Suprapubic skin (tissue), 4 donors: ENCODE measurements around the gene BCAP31. TPM values are rescaled to one million over a fixed set of nuclear protein-coding genes. Genes with fewer than 3 reads are reported as not detected.
"Not testable (repeated sequence)": the region's sequence is repeated elsewhere in the genome, so short reads cannot be mapped to it uniquely, and the experiment has no call there.

Experiments
- DNase-seq, 2 donors: peaks; one replicate each; pipeline ENCODE4 v3.0.0-alpha.2; 2019; ENCODE audit warnings: low spot score in 2 of 2
- H3K27ac ChIP-seq: fragments of 200-600 bp; sonication (generic); one replicate; pipeline ENCODE4 v1.5.1; 2019
- H3K27me3 ChIP-seq: fragments of 200-600 bp; sonication (generic); one replicate; pipeline ENCODE4 v1.5.1; 2019
- H3K36me3 ChIP-seq: fragments of 200-600 bp; sonication (generic); one replicate; pipeline ENCODE4 v1.5.1; 2019
- H3K4me1 ChIP-seq: fragments of 200-600 bp; sonication (generic); one replicate; pipeline ENCODE4 v1.5.1; 2019
- H3K4me3 ChIP-seq: fragments of 200-600 bp; sonication (generic); one replicate; pipeline ENCODE4 v1.5.1; 2019; ENCODE audit warnings: mild to moderate bottlenecking
- H3K9me3 ChIP-seq: fragments of 200-600 bp; sonication (generic); one replicate; pipeline ENCODE4 v1.5.1; 2019
- EP300 ChIP-seq: sonication (generic); formaldehyde crosslinking; IDR thresholded peaks from one replicate; pipeline ENCODE4 v1.6.1; 2017; ENCODE audit warnings: antibody characterized with exemption
- POLR2A ChIP-seq, 2 donors: fragments of 450-650 bp; IDR thresholded peaks; one replicate each; pipeline ENCODE4 v1.6.1; 2017; ENCODE audit warnings: antibody characterized with exemption in 2 of 2, mild to moderate bottlenecking in 2 of 2, moderate library complexity in 2 of 2
- POLR2AphosphoS5 ChIP-seq, 3 donors: sonication (generic); formaldehyde crosslinking; IDR thresholded peaks; one replicate each; pipeline ENCODE4 v1.6.1; 2017; ENCODE audit warnings: antibody characterized with exemption in 3 of 3
- WGBS: methylation state at CpG from one replicate; pipeline ENCODE4 v1.1.5; 2018; 5-methylcytosine and 5-hydroxymethylcytosine counted together
- total RNA-seq, 4 donors: library from RNA; depleted of rRNA; stranded (reverse); fragments of >200 nt; gene quantifications; one replicate each; pipeline ENCODE4 v1.1.0, GENCODE V29; 2016
- TF ChIP-seq, protein P1 (sequence below), 2 donors: fragments of 200-600 bp in 1 of 2; fragments of 450-650 bp in 1 of 2; sonication (generic) in 1 of 2; IDR thresholded peaks; one replicate each; pipeline ENCODE4 v1.5.1; 2016 to 2019; ENCODE audit warnings: antibody characterized with exemption in 2 of 2, mild to moderate bottlenecking in 1 of 2, moderate library complexity in 1 of 2

The BCAP31 gene
- total RNA-seq, 4 donors from 2014 or later, result 112 to 170 (median 167) TPM

DNA sequence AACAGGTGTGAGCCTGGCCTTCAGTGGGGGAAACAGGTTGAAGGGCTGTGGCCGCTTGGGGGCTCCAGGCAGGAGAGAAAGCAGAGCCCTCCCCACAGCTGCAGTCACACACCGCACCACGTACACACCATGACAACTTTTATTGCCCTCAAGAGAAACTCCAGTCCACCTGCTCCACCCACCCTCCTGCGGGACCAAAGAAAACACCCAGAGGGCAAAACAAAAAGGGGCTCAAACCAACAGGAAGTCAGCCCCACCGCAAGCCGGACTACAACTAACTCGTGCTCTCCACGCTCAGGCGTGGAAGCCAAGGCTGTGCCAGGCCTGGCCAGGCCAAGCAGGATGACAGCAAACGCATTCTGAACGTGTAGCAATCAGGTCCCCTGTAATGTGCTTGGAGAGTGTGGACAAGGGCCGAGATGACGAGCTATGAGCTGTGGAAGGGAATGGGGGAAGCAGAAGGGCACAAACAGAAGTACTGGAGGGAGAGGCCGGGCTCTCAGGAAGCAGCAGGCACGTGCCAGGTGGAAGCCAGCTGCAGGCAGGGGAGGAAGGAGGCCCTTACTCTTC, 23.7 kb downstream of the BCAP31 start:
- DNase-seq, result no peak
- peak overlapping the region; percentile 60 for H3K27ac ChIP-seq
- H3K4me3 ChIP-seq, result no peak overlapping the region
- H3K36me3 ChIP-seq, result peaks cover 12% of the 10 kb centered on the region
- H3K9me3 ChIP-seq, result no peaks in the 10 kb centered on the region
- peaks cover 35% of the 10 kb centered on the region for H3K4me1 ChIP-seq
- no peaks in the 10 kb centered on the region for H3K27me3 ChIP-seq
- WGBS, result 54% methylated on average over 13 of the region's 15 CpGs
- no peak for TF ChIP-seq POLR2AphosphoS5 (IDR thresholded peaks at IDR 0.05)
- no peak for TF ChIP-seq POLR2A (IDR thresholded peaks at IDR 0.05)
- TF ChIP-seq, protein P1, sequence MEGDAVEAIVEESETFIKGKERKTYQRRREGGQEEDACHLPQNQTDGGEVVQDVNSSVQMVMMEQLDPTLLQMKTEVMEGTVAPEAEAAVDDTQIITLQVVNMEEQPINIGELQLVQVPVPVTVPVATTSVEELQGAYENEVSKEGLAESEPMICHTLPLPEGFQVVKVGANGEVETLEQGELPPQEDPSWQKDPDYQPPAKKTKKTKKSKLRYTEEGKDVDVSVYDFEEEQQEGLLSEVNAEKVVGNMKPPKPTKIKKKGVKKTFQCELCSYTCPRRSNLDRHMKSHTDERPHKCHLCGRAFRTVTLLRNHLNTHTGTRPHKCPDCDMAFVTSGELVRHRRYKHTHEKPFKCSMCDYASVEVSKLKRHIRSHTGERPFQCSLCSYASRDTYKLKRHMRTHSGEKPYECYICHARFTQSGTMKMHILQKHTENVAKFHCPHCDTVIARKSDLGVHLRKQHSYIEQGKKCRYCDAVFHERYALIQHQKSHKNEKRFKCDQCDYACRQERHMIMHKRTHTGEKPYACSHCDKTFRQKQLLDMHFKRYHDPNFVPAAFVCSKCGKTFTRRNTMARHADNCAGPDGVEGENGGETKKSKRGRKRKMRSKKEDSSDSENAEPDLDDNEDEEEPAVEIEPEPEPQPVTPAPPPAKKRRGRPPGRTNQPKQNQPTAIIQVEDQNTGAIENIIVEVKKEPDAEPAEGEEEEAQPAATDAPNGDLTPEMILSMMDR (IDR thresholded peaks at IDR 0.05), result no peak
- TF ChIP-seq EP300, result no peak

DNA sequence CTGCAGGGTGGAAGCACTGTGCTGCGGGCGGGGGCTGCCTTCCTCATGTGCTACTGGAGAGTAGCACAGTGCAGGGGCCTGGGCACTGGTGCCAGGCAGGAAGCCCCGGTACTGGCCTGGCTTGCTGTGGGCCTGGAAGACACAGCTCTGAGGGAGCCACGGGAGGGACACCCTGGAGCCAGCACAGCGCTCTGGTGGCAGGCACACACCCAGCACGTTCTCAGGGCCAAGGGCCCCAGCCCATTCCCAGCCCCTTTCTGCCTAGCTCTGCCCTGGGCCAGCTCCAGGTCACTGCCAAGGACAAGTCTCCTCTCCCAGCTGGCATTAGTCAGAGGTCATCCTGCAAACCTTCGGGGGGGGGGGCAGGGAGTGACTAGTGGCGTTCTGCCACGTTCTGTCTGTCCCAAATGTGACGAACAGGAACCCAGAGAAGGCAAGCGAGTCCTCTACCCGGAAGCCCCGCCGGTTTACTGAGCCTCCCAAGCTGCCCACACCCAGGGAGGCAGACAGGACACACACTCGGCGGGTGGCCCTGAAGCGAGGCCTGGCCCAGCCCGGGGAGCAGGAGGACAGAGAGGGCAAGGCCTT, 24.3 kb downstream of the BCAP31 start:
- H3K9me3 ChIP-seq, DNase-seq, H3K27me3 ChIP-seq, H3K4me3 ChIP-seq: not testable (repeated sequence)
- no CpG with 5 or more reads among the region's 18 CpGs for WGBS
- peaks cover 35% of the 10 kb centered on the region for H3K4me1 ChIP-seq
- H3K36me3 ChIP-seq, result peaks cover 12% of the 10 kb centered on the region
- peak overlapping the region; percentile 60 for H3K27ac ChIP-seq

DNA sequence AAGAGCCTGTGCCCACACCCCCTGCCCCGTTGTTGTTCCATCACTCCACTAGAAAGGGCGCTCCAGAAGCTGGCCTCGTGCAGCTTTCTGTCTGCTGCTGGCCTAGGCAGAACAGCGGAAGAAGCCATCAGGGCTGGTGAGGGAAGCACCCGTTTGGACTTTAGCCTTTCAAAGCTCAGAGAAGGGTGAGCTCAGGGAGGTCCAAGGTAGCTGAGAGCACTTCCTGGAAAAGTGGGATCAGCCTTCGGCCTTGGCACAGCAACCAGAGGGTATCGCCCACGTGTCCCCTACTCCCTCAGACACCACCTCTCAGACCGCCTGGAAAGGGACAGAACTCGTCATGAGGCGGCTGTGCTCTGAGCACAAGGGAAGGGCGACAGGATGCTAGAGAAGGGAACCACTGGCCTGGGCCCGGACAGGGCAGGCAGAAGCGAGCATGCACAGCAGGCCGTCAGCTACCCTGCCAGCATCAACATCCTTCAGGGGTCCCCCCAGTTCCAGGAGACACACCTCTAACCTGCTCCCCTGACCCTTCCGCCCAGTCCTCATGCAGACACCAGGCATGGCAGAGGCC, 24.9 kb downstream of the BCAP31 start:
- DNase-seq, H3K9me3 ChIP-seq, H3K27ac ChIP-seq, H3K27me3 ChIP-seq, H3K4me3 ChIP-seq: not testable (repeated sequence)
- 75% methylated on average over 9 of the region's 16 CpGs for WGBS
- H3K36me3 ChIP-seq, result peaks cover 14% of the 10 kb centered on the region
- peaks cover 31% of the 10 kb centered on the region for H3K4me1 ChIP-seq

DNA sequence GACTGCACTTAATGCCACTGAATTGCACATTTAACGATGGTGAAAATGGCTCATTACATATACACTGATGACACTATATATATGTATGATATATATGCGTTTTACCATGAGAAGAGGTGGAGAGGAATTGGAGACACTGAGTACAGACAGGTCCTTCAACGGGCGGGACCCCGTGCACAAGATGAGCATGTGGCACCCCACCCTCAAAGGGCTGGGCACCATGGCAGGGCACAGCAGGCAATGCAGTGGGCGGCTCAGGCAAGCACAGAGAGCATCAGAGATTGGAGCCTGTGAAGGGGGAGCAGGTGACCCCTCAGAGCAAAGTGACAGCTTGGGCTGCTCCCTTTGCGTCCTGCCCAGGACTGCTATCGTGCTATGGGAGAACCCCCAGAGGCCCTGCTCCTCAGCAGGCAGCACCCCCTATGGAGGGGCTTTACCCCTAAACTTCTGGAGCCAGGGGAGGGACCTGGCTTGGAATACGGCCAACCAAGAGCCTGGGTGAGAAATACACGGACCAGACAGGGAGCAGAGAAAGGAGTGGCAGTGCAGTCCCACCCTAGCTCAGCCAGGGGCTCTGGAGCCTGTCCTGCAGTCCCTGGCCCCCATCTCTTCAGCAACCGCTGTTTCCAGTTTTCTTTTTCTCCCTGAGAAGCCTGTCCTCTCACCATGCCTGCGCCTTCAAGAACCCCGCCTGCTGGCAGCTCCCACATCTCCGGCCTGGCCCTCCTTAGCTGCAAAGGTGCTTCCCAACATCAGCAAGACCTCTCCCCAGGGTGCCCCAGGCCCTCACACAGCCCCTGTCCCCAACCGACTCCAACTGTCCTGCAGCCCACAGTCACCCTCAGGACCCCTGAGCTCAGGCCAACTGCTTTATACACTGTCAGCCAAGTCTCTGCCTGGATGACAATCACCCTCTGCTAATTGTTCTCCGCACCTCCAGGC, 26.0 kb downstream of the BCAP31 start:
- Histone ChIP-seq H3K27ac (no peak overlapping the region), H3K4me3 (no peak overlapping the region), H3K9me3 (no peaks in the 10 kb centered on the region), H3K4me1 (peaks cover 25% of the 10 kb centered on the region), H3K36me3 (peaks cover 14% of the 10 kb centered on the region), H3K27me3 (no peaks in the 10 kb centered on the region)
- 84% methylated on average over 14 of the region's 16 CpGs for WGBS
- TF ChIP-seq, protein P1 (IDR thresholded peaks at IDR 0.05), result no peak
- TF ChIP-seq EP300, result no peak
- no peak for TF ChIP-seq POLR2A (IDR thresholded peaks at IDR 0.05)
- no peak for TF ChIP-seq POLR2AphosphoS5 (IDR thresholded peaks at IDR 0.05)
- DNase-seq, result no peak

DNA sequence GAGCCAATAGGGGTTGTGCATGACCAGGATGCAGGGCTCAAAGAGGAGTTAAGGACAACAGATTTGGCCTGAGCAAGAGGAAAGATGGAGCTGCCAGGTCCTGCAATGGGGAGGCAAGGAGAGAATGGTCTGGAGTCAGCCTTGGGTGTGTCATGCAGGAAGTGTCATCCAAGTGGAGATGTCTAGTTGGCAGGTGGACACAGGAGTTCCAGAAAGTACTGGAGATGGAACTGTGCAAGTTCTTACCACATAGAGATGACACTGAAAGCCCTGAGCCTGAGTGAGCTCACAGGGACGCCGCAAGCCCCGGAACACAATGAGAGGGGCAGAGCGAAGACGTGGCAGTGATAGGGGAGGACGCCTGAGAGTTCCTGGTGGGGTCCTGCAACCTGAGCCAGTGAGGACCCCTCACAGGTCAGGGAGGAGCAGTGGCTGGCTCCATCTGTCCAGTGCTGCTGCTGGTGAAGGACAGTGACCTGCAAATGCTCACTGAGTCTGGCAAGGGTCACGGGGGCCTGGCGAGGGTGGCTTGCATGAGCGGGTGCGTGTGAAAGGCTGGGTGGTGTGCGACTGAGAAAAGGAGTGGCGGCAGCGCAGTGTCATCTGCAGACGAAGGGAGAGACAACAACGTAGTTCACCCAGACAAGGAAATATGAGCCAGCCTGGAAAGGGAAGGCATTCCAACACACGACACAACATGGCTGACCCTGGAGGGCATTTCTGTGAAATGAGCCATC, 27.0 kb downstream of the BCAP31 start:
- peaks cover 12% of the 10 kb centered on the region for H3K36me3 ChIP-seq
- H3K4me3 ChIP-seq, H3K27ac ChIP-seq, DNase-seq, H3K9me3 ChIP-seq, H3K27me3 ChIP-seq: not testable (repeated sequence)
- WGBS, result 70% methylated on average over 16 of the region's 16 CpGs
- peaks cover 24% of the 10 kb centered on the region for H3K4me1 ChIP-seq

DNA sequence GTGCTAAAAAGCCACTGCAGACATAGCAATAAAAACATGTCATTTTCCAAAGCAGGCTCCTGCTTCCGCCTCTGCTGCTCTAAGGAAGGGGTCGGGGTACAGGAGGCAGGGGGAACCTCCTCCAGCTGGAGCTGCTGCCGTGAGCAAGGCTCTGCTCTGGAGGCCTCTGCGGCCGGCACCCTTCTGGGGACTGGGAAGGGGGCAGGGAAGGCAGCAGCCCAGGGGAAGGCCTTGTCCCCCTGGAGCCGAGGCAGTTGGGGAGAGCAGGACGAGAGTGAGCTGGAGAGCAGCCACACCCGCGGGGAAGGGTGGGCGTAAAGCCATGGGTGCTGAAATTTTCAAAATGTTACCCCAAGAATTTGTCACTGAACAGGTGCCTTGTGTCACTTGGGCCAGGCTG, 27.6 kb downstream of the BCAP31 start:
- peaks cover 21% of the 10 kb centered on the region for H3K4me1 ChIP-seq
- H3K27me3 ChIP-seq, H3K27ac ChIP-seq, H3K9me3 ChIP-seq, H3K4me3 ChIP-seq, H3K36me3 ChIP-seq, DNase-seq: not testable (repeated sequence)
- 65% methylated on average over 5 of the region's 10 CpGs for WGBS
